Activated T-helper 1 cell treated with anti-CD3 and anti-CD28 coated beads, Interleukin-12 subunit alpha, Interleukin-12 subunit beta, Interleukin-2, Interleukin-4 antibody, amounts not matched to agents 30 ng/mL and 10 ng/mL and 1 ng/mL, durations not matched to agents 14 hours and 24 hours and 36 hours (primary cell): ENCODE measurements around the gene GALNTL6. TPM values are rescaled to one million over a fixed set of nuclear protein-coding genes. Genes with fewer than 3 reads are reported as not detected.
"Not testable (repeated sequence)": the region's sequence is repeated elsewhere in the genome, so short reads cannot be mapped to it uniquely, and the experiment has no call there.

Experiments used
- DNase-seq: peaks from one replicate; pipeline ENCODE4 v3.0.0; 2021; ENCODE audit warnings: low spot score
- H3K27ac Mint-ChIP-seq: one replicate; pipeline ENCODE4 v1.8.0; 2021; ENCODE audit warnings: mild to moderate bottlenecking, mixed read lengths
- H3K27me3 Mint-ChIP-seq: one replicate; pipeline ENCODE4 v1.8.0; 2022; ENCODE audit warnings: mild to moderate bottlenecking, moderate library complexity, mixed read lengths; ENCODE audit not compliant: insufficient read depth
- H3K36me3 Mint-ChIP-seq: one replicate; pipeline ENCODE4 v1.8.0; 2021; ENCODE audit warnings: low read depth, mixed read lengths
- H3K4me1 Mint-ChIP-seq: one replicate; pipeline ENCODE4 v1.8.0; 2021; ENCODE audit warnings: low read depth, mixed read lengths
- H3K4me3 Mint-ChIP-seq: one replicate; pipeline ENCODE4 v1.8.0; 2021; ENCODE audit warnings: mild to moderate bottlenecking, moderate library complexity, mixed read lengths
- H3K9me3 Mint-ChIP-seq: one replicate; pipeline ENCODE4 v1.8.0; 2021; ENCODE audit warnings: mixed read lengths
- intact Hi-C: fragments of 100-400 bp; cut with micrococcal nuclease; formaldehyde crosslinking; loops from one replicate; pipeline ENCODE4 v1.15.1; 2024
- total RNA-seq: library from RNA; stranded (reverse); gene quantifications from 2 replicates; pipeline ENCODE4 v1.2.3, GENCODE V29; 2022

GALNTL6 gene
- total RNA-seq, 1 donor from 2014 or later: not detected

DNA sequence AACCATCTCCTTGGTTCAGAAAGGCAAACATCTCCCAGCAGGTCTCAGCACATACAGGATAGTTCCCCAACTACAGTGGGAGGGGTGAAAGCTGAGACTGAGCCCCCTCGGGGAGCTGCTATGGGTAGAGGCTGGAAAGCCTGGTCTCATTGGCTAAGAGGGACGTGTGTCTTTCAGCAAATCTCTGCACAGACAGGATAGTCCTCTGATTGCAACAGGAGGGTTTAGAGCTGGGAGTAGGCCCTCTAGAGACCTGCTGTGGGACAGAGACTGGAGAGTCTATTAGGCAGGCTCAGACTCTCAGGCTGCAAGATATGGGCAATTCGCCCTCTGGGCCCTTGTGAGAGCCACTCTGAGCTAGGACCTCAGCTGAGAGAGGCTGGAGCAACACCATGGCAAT lies 1083.8 kb downstream of the GALNTL6 start:
- DNase-seq: no peak
- H3K27ac Mint-ChIP-seq: no peak overlapping the region
- H3K9me3 Mint-ChIP-seq: no peaks in the 10 kb centered on the region
- intact Hi-C loops: no loop called here
- peaks cover 2% of the 10 kb centered on the region for H3K27me3 Mint-ChIP-seq
- H3K4me1 Mint-ChIP-seq: no peaks in the 10 kb centered on the region
- no peak overlapping the region for H3K4me3 Mint-ChIP-seq
- H3K36me3 Mint-ChIP-seq: no peaks in the 10 kb centered on the region

DNA sequence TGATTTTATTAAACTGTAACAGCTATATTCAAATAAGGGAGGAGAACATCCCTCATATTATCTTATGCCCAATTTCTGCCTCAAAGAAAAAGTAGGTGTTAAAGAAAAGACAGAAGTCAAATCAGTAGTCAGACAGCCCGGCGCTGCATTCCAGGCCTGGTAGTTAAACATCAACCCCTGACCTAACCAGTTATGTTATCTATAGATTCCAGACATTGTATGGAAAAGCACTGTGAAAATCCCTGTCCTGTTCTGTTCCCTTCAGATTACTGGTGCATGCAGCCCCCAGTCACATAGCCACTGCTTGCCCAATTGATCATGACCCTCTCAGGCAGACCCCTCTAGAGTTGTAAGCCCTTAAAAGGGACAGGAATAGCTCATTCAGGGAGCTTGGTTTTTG lies 1085.5 kb downstream of the GALNTL6 start:
- Mint-ChIP-seq H3K36me3 (no peaks in the 10 kb centered on the region), H3K4me1 (no peaks in the 10 kb centered on the region), H3K9me3 (no peaks in the 10 kb centered on the region), H3K27ac (no peak overlapping the region), H3K27me3 (peaks cover 2% of the 10 kb centered on the region), H3K4me3 (no peak overlapping the region)
- no peak for DNase-seq
- intact Hi-C loops: no loop called here

DNA sequence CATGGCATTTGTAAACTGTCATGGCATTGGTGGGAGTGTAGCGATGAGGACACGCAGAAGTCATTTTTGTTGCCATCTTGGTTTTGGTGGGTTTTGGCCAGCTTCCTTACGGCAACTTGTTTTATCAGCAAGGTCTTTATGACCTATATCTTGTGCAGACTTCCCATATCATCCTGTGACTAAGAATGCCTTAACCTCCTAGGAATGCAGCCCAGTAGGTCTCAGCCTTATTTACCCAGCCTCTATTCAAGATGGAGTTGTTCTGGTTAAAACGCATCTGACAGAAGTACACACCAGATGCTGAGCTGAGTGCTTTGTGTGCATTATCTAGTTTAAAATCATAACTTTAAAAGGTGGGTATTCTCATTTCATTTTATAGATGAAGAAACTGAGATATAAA lies 1086.7 kb downstream of the GALNTL6 start:
- H3K36me3 Mint-ChIP-seq: no peaks in the 10 kb centered on the region
- no peaks in the 10 kb centered on the region for H3K27me3 Mint-ChIP-seq
- DNase-seq: no peak
- H3K4me1 Mint-ChIP-seq: no peaks in the 10 kb centered on the region
- H3K4me3 Mint-ChIP-seq: no peak overlapping the region
- H3K27ac Mint-ChIP-seq: no peak overlapping the region
- intact Hi-C loops: no loop called here
- no peaks in the 10 kb centered on the region for H3K9me3 Mint-ChIP-seq

DNA sequence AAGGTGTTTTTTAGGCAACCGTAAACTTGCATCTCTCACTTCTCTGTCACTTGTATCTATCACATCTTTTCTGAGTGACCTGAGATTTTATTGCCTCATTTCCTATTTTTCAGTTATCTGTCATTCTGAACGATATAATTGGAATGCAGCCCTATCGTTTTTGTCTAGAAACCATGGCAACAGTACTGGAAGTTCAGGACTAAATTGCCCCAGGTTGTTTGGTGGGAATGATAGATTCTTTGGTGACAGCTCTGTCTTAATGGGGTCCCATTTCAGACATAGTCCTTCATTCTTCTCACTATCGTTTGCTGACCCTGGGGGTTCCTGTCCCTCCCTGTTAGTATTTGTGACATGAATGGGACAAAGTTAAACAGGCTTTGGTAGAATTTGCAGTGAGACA lies 1087.7 kb downstream of the GALNTL6 start:
- no peak overlapping the region for H3K27ac Mint-ChIP-seq
- DNase-seq: no peak
- H3K4me1 Mint-ChIP-seq: no peaks in the 10 kb centered on the region
- H3K27me3 Mint-ChIP-seq: peaks cover 3% of the 10 kb centered on the region
- no peak overlapping the region for H3K4me3 Mint-ChIP-seq
- H3K9me3 Mint-ChIP-seq: no peaks in the 10 kb centered on the region
- intact Hi-C loops: no loop called here
- no peaks in the 10 kb centered on the region for H3K36me3 Mint-ChIP-seq

DNA sequence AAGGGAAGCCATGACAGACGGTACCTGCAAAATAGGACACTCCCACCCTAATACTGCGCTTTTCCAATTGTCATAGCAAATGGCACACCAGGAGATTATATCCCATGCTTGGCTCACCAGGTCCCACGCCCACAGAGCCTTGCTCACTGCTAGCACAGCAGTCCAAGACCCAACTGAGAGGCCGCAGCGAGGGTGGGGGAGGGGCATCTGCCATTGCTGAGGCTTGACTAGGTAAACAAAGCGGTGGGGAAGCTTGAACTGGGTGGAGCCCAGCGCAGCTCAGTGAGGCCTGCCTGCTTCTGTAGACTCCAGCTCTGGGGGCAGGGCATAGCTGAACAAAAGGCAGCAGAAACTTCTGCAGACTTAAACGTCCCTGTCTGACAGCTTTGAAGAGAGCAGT lies 1099.3 kb downstream of the GALNTL6 start:
- H3K4me3 Mint-ChIP-seq, DNase-seq, intact Hi-C loops, H3K36me3 Mint-ChIP-seq, H3K27me3 Mint-ChIP-seq, H3K9me3 Mint-ChIP-seq, H3K27ac Mint-ChIP-seq, H3K4me1 Mint-ChIP-seq: not testable (repeated sequence)

DNA sequence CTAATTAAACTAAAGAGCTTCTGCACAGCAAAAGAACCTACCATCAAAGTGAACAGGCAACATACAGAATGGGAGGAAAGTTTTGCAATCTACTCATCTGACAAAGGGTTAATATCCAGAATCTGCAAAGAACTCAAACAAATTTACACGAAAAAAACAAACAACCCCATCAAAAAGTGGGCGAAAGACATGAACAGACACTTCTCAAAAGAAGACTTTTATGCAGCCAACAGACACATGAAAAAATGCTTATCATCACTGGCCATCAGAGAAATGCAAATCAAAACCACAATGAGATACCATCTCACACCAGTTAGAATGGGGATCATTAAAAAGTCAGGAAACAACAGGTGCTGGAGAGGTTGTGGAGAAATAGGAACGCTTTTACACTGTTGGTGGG lies 1104.2 kb downstream of the GALNTL6 start:
- H3K27ac Mint-ChIP-seq, H3K4me3 Mint-ChIP-seq, DNase-seq, H3K4me1 Mint-ChIP-seq, H3K27me3 Mint-ChIP-seq, H3K36me3 Mint-ChIP-seq, intact Hi-C loops, H3K9me3 Mint-ChIP-seq: not testable (repeated sequence)

DNA sequence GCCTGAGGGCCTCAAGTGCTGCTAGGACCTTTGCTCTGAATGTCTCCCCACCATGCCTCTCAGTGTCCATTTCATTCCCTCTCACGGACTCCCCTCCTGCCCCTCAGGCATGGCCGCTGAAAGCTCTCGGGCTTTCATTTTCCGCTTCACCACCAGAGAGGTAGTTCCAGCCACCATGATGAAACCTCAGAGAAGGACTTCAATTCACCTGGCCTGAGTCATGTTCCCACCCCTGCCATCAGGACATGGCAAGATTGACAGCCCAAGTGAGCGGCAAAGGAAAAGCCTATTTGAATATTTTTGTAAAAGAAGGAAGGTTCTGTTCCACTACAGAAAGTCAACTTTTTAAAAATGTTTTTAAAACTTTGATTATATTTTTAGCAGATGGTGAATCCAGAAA lies 1106.1 kb downstream of the GALNTL6 start:
- no peaks in the 10 kb centered on the region for H3K4me1 Mint-ChIP-seq

DNA sequence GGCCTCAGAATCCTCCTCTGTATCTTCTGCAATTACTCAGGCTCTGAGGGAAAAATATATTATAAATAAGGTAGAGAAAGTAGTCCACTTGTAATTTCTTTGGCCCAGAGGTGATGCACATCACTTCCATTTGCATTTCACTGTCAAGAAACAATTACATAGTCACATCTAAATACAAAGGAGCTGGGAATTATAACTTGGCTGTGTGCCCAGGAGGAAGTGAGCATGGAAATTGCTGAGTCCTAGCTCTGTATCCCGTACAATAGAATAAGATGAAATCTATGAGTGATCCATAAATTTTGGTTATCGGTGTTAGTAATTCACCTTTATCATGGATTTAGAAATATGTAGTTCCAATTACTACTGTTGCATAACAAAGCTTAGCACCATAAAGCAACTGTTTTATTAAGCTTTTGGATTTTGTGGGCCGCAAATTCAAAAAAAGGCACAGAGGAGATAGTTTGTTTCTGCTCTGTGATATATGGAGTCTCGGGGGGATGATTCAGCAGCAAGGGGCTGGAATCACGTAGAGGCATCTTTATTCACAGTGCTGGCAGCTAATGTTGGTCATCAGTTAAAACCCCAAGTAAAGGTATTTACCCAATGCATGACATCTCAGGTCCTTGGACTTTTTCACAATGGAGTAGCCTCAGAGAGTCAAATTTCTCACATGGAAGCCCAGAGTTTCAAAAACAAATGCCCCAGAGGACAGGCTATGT lies 1114.1 kb downstream of the GALNTL6 start:
- DNase-seq: no peak
- no peaks in the 10 kb centered on the region for H3K4me1 Mint-ChIP-seq
- H3K9me3 Mint-ChIP-seq: no peaks in the 10 kb centered on the region
- intact Hi-C loops: no loop called here
- H3K27me3 Mint-ChIP-seq: no peaks in the 10 kb centered on the region
- no peak overlapping the region for H3K4me3 Mint-ChIP-seq
- no peaks in the 10 kb centered on the region for H3K36me3 Mint-ChIP-seq
- H3K27ac Mint-ChIP-seq: no peak overlapping the region

More for the DNA sequence above, 1106.1 kb downstream of the GALNTL6 start:
- H3K27me3 Mint-ChIP-seq: no peaks in the 10 kb centered on the region
- H3K9me3 Mint-ChIP-seq: peaks cover 4% of the 10 kb centered on the region
- DNase-seq: no peak
- no peaks in the 10 kb centered on the region for H3K36me3 Mint-ChIP-seq
- no peak overlapping the region for H3K4me3 Mint-ChIP-seq
- intact Hi-C loops: no loop called here
- no peak overlapping the region for H3K27ac Mint-ChIP-seq

DNA sequence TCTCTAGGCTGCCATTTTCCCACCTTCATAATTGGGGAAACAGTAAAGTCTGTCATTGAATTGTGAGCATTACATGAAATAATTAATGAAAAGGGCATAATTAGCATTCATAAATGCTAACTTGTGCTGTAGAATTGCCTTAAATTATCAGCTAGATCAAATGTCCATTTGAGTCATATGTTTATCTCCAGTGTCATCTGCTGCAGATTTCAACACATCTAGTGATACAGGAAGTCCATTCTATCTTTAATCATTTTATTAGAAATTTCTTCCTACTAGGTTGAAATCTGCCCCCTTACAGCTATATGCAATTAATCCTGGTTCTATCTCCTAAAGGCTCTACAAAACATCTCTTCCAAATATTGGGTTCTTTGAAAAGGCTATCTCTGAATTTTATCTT lies 1115.1 kb downstream of the GALNTL6 start:
- Mint-ChIP-seq H3K4me3 (no peak overlapping the region), H3K27ac (no peak overlapping the region), H3K27me3 (no peaks in the 10 kb centered on the region), H3K9me3 (no peaks in the 10 kb centered on the region), H3K4me1 (no peaks in the 10 kb centered on the region), H3K36me3 (no peaks in the 10 kb centered on the region)
- DNase-seq: no peak
- intact Hi-C loops: no loop called here

DNA sequence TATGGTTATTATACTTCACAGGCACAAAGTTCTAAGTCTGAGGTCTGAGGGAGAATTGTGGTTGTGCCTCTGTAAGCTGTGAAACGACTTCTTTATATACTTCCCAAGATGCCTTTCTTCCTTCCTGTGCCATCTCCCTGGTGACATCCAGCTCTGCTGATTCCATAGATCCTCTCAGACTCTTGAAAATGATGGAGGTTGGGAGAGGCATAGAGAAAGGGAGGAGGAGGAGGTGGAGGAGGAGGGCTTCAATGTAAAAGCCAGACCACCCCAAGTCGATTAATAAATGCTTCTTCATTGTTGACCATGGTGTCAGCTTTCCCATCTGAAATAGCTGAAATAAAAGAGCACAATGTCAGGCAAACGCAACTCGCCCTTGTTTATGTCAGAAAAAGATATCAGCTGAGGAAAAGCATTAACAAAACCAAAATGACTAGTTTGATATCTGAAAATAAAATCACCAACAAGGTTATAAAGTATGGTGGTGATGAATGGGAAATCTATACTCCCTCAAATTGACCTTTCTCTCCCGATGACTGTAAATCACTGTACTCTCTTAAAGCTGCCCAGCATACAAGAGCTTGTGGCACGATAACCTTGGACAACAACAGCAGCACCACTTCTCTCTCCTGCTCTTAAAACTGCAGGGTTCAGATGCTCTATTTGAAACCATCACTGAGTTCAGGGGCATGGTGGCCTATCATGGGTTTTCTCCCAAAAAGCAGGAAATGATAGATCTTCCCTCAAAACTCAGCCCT lies 1125.0 kb downstream of the GALNTL6 start:
- Mint-ChIP-seq H3K27ac (no peak overlapping the region), H3K27me3 (no peaks in the 10 kb centered on the region), H3K36me3 (no peaks in the 10 kb centered on the region), H3K4me1 (no peaks in the 10 kb centered on the region), H3K4me3 (no peak overlapping the region), H3K9me3 (no peaks in the 10 kb centered on the region)
- no peak for DNase-seq
- intact Hi-C loops: no loop called here

DNA sequence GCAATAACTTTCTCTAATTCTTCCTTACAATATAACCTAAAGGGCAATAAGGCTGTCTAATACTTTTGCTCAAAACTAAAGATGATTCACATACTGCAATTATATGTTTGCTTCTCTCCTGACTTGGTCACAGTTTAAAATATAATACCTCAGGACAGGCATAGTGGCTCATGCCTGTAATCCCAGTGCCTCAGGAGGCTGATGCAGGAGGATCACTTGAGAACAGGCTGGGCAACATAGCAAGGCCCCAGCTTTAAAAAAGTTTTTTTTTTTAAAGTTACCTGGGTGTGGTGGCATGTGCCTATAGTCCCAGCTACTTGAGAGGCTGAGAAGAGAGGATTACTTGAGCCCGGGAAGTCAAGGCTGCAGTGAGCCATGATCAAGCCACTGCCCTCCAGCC lies 1125.7 kb downstream of the GALNTL6 start:
- H3K27ac Mint-ChIP-seq: no peak overlapping the region
- no peaks in the 10 kb centered on the region for H3K9me3 Mint-ChIP-seq
- no peaks in the 10 kb centered on the region for H3K36me3 Mint-ChIP-seq
- DNase-seq: no peak
- H3K4me3 Mint-ChIP-seq: no peak overlapping the region
- intact Hi-C loops: no loop called here
- H3K27me3 Mint-ChIP-seq: no peaks in the 10 kb centered on the region
- H3K4me1 Mint-ChIP-seq: no peaks in the 10 kb centered on the region

DNA sequence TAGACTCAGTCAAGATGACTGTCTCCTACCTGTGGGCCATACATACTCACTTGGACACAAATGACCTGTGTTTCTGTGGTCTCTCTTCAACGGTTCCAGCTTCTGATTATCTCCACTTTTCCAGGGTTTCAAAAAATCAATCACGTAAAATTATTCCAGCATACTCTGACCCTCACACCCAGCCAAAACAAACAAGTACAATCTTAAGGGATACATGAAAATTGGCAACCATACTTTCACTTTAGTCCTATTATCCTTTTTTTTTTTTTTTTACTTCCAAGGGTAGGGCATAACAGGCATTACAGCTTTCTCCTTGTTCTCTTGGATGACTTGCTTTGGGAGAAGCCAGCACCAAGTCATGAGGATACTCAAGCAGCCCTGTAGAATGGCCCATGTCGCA lies 1129.6 kb downstream of the GALNTL6 start:
- Mint-ChIP-seq H3K27ac (no peak overlapping the region), H3K27me3 (no peaks in the 10 kb centered on the region), H3K4me1 (no peaks in the 10 kb centered on the region), H3K36me3 (no peaks in the 10 kb centered on the region), H3K9me3 (no peaks in the 10 kb centered on the region), H3K4me3 (no peak overlapping the region)
- intact Hi-C loops: no loop called here
- DNase-seq: no peak

DNA sequence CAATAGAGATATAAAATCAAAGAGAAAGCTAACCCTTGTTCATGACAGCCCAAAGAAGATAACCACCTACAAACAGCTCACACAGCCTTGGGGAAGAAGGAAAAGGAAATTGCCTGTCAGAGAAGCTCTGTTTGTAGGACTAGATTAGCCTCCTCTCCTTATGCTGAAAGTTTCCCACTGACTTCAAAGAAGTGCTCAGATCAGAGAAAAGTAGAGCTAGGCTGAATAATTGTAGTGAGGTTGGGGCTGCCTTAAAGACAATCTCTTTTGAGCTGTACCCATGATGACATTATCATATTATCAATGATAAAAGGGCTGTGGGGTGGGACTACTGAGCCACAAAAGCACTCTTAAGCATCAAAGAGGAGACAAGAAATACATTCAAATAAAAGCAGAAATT lies 1132.4 kb downstream of the GALNTL6 start:
- no peaks in the 10 kb centered on the region for H3K27me3 Mint-ChIP-seq
- H3K36me3 Mint-ChIP-seq: no peaks in the 10 kb centered on the region
- intact Hi-C loops: no loop called here
- no peak overlapping the region for H3K4me3 Mint-ChIP-seq
- no peaks in the 10 kb centered on the region for H3K4me1 Mint-ChIP-seq
- no peak overlapping the region for H3K27ac Mint-ChIP-seq
- DNase-seq: no peak
- no peaks in the 10 kb centered on the region for H3K9me3 Mint-ChIP-seq
